Astrocyte of the cerebellum (primary cell): ENCODE data around the gene NDUFA5.
A peak's percentile ranks its signal among the peaks of the same experiment; 100 is the strongest.

Experiments
- DNase-seq: peaks from one replicate; pipeline ENCODE4 v3.0.0-alpha.2; 2011; ENCODE audit warnings: low read depth
- H3K4me3 ChIP-seq: 2 replicates; pipeline ENCODE4 v1.5.1; 2011; ENCODE audit warnings: mild to moderate bottlenecking, low read depth, low read length, moderate library complexity
- CTCF ChIP-seq: IDR thresholded peaks from 2 replicates; pipeline ENCODE4 v1.5.1; 2012; ENCODE audit warnings: low read length, low read depth, moderate library complexity, mild to moderate bottlenecking; ENCODE audit errors: missing control alignments
- in situ Hi-C: cut with HindIII; loops from 2 replicates; pipeline ENCODE4 v1.10.0; 2017; ENCODE audit warnings: low sequenced_read_pairs

The NDUFA5 gene

DNA sequence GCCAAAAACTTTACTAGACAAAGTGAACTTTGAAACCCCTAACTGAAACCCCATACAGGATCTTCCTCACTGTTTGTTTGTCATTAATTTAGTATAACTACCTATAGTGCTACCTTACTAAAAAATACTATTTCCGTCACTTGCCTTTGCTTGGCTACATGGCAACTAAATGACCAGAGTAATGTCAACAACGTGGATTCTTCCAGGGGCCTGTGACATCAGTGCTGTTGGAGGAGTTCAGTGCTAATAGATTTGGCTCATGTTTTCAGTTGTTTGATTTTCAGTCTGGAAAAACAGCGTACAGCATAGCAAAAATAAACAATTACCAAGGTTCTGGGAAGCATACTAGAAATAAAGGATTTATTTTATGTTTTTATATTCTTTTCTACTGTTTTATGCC, 41.0 kb upstream of the NDUFA5 start:
- no peak overlapping the region for H3K4me3 ChIP-seq
- DNase-seq: no peak
- no peak for TF ChIP-seq CTCF
- in situ Hi-C loops: no loop called here

DNA sequence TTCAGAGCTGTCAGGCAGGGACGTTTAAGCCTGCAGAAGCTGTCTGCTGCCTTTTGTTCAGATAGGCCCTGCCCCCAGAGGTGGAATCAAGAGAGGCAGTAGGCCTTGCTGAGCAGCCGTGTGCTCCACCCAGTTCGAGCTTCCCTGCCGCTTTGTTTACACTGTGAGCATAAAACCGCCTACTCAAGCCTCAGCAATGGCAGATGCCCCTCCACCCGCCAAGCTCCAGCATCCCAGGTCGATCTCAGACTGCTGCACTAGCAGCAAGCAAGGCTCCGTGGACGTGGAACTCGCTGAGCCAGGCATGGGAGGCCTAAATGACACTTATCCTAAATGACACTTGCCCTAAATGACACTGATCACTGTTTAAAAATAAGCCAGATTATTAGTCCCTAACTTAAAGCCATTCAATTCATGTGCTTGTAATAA, 37.2 kb upstream of the NDUFA5 start:
- in situ Hi-C loops: no loop called here
- DNase-seq: no peak
- no peak overlapping the region for H3K4me3 ChIP-seq
- TF ChIP-seq CTCF: no peak

GRCh38 chr7:123588376-123588775, 30.8 kb upstream of the NDUFA5 start:
- in situ Hi-C loops: no loop called here

GRCh38 chr7:123583821-123584220, 26.2 kb upstream of the NDUFA5 start:
- DNase-seq: no peak
- no peak for TF ChIP-seq CTCF
- in situ Hi-C loops: no loop called here
- no peak overlapping the region for H3K4me3 ChIP-seq

More at GRCh38 chr7:123588376-123588775, 30.8 kb upstream of the NDUFA5 start:
- no peak overlapping the region for H3K4me3 ChIP-seq
- TF ChIP-seq CTCF: no peak
- no peak for DNase-seq

DNA sequence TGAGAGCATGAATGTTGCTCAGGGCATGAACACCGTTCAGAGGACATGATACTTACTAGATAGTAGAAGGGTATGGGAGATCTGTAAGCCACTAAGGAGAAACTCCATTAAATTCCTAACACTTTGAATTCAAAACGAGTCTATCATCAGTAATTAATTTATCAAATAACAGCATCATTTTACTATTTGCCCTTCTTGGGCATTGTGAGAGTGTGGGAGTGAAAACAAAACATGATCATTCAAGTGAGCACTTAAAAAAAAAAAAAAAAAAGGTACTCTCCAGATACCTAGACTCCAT, 23.5 kb upstream of the NDUFA5 start:
- no peak overlapping the region for H3K4me3 ChIP-seq
- no peak for DNase-seq
- TF ChIP-seq CTCF: no peak
- in situ Hi-C loops: no loop called here

GRCh38 chr7:123580406-123581161, 23.0 kb upstream of the NDUFA5 start:
- peak; percentile 27 for DNase-seq
- in situ Hi-C loops: no loop called here
- TF ChIP-seq CTCF: peak; percentile 93
- no peak overlapping the region for H3K4me3 ChIP-seq
